Psoas muscle (tissue), 8 donors: ENCODE measurements around the gene SEH1L. TPM values are rescaled to one million over a fixed set of nuclear protein-coding genes. Genes with fewer than 3 reads are reported as not detected.
"Not testable (repeated sequence)": the region's sequence is repeated elsewhere in the genome, so short reads cannot be mapped to it uniquely, and the experiment has no call there.

Experiments
- ATAC-seq, 4 donors: fragments of 200-7000 bp; cut with Tn5 transposase; one replicate each; pipeline ENCODE4 v1.9.1; 2020; ENCODE audit warnings: moderate library complexity in 3 of 4, mild to moderate bottlenecking in 2 of 4
- DNase-seq, 2 donors: peaks; one replicate each; pipeline ENCODE4 v3.0.0-alpha.2; 2020
- H3K27ac ChIP-seq: fragments of 200-600 bp; one replicate; pipeline ENCODE4 v1.8.0; 2022
- H3K27me3 ChIP-seq, 3 donors: fragments of 200-600 bp in 1 of 3; one replicate each; pipeline versions ENCODE4 v1.6.1 to v1.8.0; 2013 to 2022; ENCODE audit warnings: low read length in 2 of 3, mild to moderate bottlenecking in 2 of 3, moderate library complexity in 1 of 3; ENCODE audit not compliant: insufficient read depth in 3 of 3
- H3K36me3 ChIP-seq, 2 donors: fragments of 200-600 bp in 1 of 2; one replicate each; pipeline versions ENCODE4 v1.6.1 to v1.8.0; 2013 to 2022; ENCODE audit warnings: low read depth in 1 of 2, mild to moderate bottlenecking in 1 of 2, moderate library complexity in 1 of 2; ENCODE audit not compliant: insufficient read depth in 1 of 2
- H3K4me1 ChIP-seq: fragments of 200-600 bp; one replicate; pipeline ENCODE4 v1.8.0; 2022
- H3K4me3 ChIP-seq: fragments of 200-600 bp; one replicate; pipeline ENCODE4 v1.8.0; 2022; ENCODE audit warnings: mild to moderate bottlenecking
- H3K9me3 ChIP-seq: fragments of 200-600 bp; one replicate; pipeline ENCODE4 v1.8.0; 2022
- WGBS, 3 donors: extraction: QIAGEN DNeasy Blood & Tissue Kit; methylation state at CpG; one replicate each; pipeline versions ENCODE4 v1.1.6 to v1.1.7; 2013; 5-methylcytosine and 5-hydroxymethylcytosine counted together
- intact Hi-C, 2 donors: fragments of 100-400 bp; cut with DNase I; formaldehyde crosslinking; loops; one replicate each; pipeline versions ENCODE4 v1.11.0 to v1.14.2; 2022
- polyA plus RNA-seq, 3 donors: library from polyadenylated mRNA; stranded (reverse); fragments of 200-250 nt; gene quantifications; one replicate each; pipeline ENCODE4 v1.2.3, GENCODE V29; 2013
- total RNA-seq, 4 donors: library from RNA; stranded (reverse); fragmentation: NEBNext Ultra II Directional in 2 of 4; extraction: Animal tissue kit (Norgen Biotek cat#: 25700) in 2 of 4; gene quantifications; one replicate each; pipeline versions ENCODE4 v1.2.1 to v1.2.4, GENCODE V29; 2021 to 2023
- TF ChIP-seq, protein P1 (sequence below): fragments of 200-600 bp; IDR thresholded peaks from one replicate; pipeline ENCODE4 v1.8.0; 2022; ENCODE audit warnings: antibody characterized with exemption
- donor health status: healthy with polysubstance abuse.
- donor health status: DM: no; HTN: no; CAD: no; lungs with moderate emphysema.
- donor health status: Bipolar disorder and iron deficiency.
- donor health status: healthy.
- donor health status: DM: yes; HTN: yes; CAD: no.
- donor health status: DM: no; HTN: no; CAD: no.
- donor health status: DM: no; HTN: no; CAD: no.
- donor health status: DM: yes; HTN: yes; CAD: no.

SEH1L gene
- total and polyA plus RNA-seq, 7 donors = 22.7 to 70.9 (median 38.2) TPM

DNA sequence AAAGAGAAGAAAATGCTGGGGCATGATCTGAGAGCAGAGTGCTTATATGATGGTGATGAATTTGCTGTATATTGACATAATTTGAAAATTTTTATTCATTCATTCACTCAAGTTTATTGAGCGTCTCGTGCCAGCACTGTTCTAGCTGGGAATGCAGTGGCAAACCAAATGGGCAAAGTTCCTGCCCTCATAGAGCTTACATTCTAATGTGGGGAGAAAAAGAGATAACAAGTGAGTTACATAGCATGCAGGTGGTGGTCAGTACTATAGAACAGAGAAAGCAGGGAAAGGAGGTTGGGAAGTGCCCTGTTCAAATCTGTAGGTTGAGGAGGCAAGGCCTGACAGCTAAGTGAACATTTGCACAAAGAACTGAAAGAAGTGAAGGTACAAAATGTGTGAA lies 47.6 kb downstream of the SEH1L start:
- TF ChIP-seq, protein P1, sequence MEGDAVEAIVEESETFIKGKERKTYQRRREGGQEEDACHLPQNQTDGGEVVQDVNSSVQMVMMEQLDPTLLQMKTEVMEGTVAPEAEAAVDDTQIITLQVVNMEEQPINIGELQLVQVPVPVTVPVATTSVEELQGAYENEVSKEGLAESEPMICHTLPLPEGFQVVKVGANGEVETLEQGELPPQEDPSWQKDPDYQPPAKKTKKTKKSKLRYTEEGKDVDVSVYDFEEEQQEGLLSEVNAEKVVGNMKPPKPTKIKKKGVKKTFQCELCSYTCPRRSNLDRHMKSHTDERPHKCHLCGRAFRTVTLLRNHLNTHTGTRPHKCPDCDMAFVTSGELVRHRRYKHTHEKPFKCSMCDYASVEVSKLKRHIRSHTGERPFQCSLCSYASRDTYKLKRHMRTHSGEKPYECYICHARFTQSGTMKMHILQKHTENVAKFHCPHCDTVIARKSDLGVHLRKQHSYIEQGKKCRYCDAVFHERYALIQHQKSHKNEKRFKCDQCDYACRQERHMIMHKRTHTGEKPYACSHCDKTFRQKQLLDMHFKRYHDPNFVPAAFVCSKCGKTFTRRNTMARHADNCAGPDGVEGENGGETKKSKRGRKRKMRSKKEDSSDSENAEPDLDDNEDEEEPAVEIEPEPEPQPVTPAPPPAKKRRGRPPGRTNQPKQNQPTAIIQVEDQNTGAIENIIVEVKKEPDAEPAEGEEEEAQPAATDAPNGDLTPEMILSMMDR = no peak
- ATAC-seq = no peak

DNA sequence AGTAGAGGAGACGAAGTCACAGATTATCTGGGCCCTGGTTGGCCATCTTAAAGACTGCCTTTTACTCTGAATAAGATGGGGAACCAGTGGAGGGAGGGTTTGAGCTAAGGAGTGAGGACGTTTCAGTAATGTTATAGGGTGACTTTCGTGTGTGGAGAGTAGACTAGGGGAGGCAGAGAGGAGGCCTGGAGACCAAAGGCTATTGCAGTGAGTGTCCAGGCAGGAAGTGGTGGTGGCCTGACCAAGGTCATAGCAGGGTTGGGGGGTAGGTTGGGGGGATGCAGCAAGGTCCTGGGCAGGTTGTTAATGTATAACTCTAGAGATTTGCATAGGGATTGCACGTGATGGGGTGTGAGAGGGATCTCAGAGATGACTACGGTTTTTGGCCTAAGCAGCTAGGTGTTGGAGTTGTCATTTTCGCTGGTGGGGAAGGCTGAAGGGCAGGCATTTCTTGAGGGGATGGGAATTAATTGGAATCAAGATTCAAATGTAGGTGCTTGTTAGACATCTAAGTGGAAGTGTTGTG lies 48.2 kb downstream of the SEH1L start:
- intact Hi-C loops = loop anchor here in 1 of 2 donors (5.0 kb wide), 1 partner anchor 49 kb away; the partner anchor contains the start of gene SEH1L
- ATAC-seq (no peak), DNase-seq (no peak)
- peaks cover 0 to 12% of the 10 kb centered on the region in 2 donors for H3K36me3 ChIP-seq
- H3K27ac ChIP-seq = no peak overlapping the region
- TF ChIP-seq, protein P1 = no peak
- WGBS, 3 donors = 90 to 94% (median 93%) methylated on average over 6 of the region's 6 CpGs
- no peak overlapping the region for H3K4me3 ChIP-seq
- no peaks in the 10 kb centered on the region for H3K9me3 ChIP-seq
- no peaks in the 10 kb centered on the region for H3K27me3 ChIP-seq
- H3K4me1 ChIP-seq = peaks cover 17% of the 10 kb centered on the region

More for the DNA sequence above, 47.6 kb downstream of the SEH1L start:
- DNase-seq = no peak
- H3K27me3 ChIP-seq = no peaks in the 10 kb centered on the region
- whole genome bisulfite sequencing, 3 donors = 77 to 100% (median 98%) methylated on average over 2 of the region's 2 CpGs
- H3K36me3 ChIP-seq = peaks cover 0 to 6% of the 10 kb centered on the region in 2 donors
- H3K9me3 ChIP-seq = no peaks in the 10 kb centered on the region
- no peak overlapping the region for H3K4me3 ChIP-seq
- intact Hi-C loops = loop anchor here in 1 of 2 donors (5.0 kb wide), 1 partner anchor 48 kb away; the partner anchor contains the start of gene SEH1L
- H3K4me1 ChIP-seq = peaks cover 19% of the 10 kb centered on the region
- no peak overlapping the region for H3K27ac ChIP-seq

GRCh38 chr18:12996661-12997292 lies 49.0 kb downstream of the SEH1L start:
- no peak for ATAC-seq

GRCh38 chr18:12997330-12997729 lies 49.5 kb downstream of the SEH1L start:
- Histone ChIP-seq H3K4me1 (peaks cover 13% of the 10 kb centered on the region), H3K36me3 (peaks cover 0 to 25% of the 10 kb centered on the region in 2 donors)
- H3K27me3 ChIP-seq, H3K27ac ChIP-seq, H3K9me3 ChIP-seq, DNase-seq, ATAC-seq, H3K4me3 ChIP-seq: not testable (repeated sequence)
- intact Hi-C loops = loop anchor here in 1 of 2 donors (5.0 kb wide), 1 partner anchor 50 kb away; the partner anchor contains the start of gene SEH1L
- 82 to 89% (median 87%) methylated on average over 2 of the region's 2 CpGs for WGBS, 3 donors

More at GRCh38 chr18:12996661-12997292, 49.0 kb downstream of the SEH1L start:
- Histone ChIP-seq H3K4me3 (no peak overlapping the region), H3K36me3 (peaks cover 0 to 19% of the 10 kb centered on the region in 2 donors), H3K9me3 (no peaks in the 10 kb centered on the region), H3K27me3 (no peaks in the 10 kb centered on the region), H3K27ac (no peak overlapping the region), H3K4me1 (peaks cover 17% of the 10 kb centered on the region)
- WGBS, 3 donors = 81 to 88% (median 86%) methylated on average over 10 of the region's 10 CpGs
- TF ChIP-seq, protein P1 = no peak
- no peak for DNase-seq
- intact Hi-C loops = loop anchor here in 1 of 2 donors (5.0 kb wide), 1 partner anchor 49 kb away; the partner anchor contains the start of gene SEH1L

DNA sequence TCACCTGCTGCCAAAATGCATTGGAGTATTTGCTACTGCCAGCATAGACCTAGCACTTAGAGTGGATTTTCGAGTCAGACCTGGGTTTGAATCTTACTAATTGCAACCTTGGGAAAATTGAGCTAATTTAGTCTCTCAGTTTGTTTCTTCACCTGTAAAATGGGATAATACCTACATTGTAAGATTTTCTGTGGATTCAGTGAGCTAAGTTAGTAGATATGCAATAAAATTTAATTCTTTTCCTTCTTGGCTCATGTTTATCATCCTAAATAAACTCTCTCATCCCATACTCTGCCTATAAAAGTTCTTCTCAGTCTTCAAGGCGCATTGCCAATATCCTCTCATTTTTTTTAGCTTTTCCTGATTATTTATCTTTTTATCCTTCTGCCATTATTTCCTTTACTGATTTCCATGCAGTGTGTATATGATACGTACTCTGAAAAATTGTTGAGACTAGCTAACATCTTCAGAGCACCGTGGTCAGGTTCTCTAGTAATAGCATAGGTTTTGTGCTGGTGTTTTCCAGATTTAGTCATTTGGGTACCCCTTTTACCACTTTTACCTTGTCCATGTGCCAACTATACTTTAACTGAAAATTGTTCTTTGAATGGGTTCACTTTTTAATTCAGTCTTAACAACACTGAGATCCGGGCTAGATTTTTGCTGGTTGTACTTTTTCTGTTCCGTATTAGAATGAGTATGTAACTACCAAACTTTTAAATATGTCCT lies 50.7 kb downstream of the SEH1L start:
- H3K4me3 ChIP-seq = no peak overlapping the region
- WGBS, 3 donors = 88 to 92% (median 90%) methylated on average over 6 of the region's 6 CpGs
- TF ChIP-seq, protein P1 = no peak
- no peaks in the 10 kb centered on the region for H3K27me3 ChIP-seq
- no peaks in the 10 kb centered on the region for H3K9me3 ChIP-seq
- intact Hi-C loops = loop anchor here in 1 of 2 donors (5.0 kb wide), 1 partner anchor 51 kb away; the partner anchor contains the start of gene SEH1L
- ATAC-seq = no peak
- H3K4me1 ChIP-seq = peaks cover 2% of the 10 kb centered on the region
- no peak overlapping the region for H3K27ac ChIP-seq
- no peak for DNase-seq
- peaks cover 0 to 32% of the 10 kb centered on the region in 2 donors for H3K36me3 ChIP-seq
